Activated T-helper 1 cell treated with anti-CD3 and anti-CD28 coated beads, Interleukin-12 subunit alpha, Interleukin-12 subunit beta, Interleukin-2, Interleukin-4 antibody, amounts not matched to agents 30 ng/mL and 10 ng/mL and 1 ng/mL, durations not matched to agents 14 hours and 24 hours and 36 hours (primary cell): Measurements from ENCODE around the gene IRF9. TPM values are rescaled to one million over a fixed set of nuclear protein-coding genes. Genes with fewer than 3 reads are reported as not detected.
A peak's percentile ranks its signal among the peaks of the same experiment; 100 is the strongest.

Experiments used
- DNase-seq: peaks from one replicate; pipeline ENCODE4 v3.0.0; 2021; ENCODE audit warnings: low spot score
- H3K27ac Mint-ChIP-seq: one replicate; pipeline ENCODE4 v1.8.0; 2021; ENCODE audit warnings: mild to moderate bottlenecking, mixed read lengths
- H3K27me3 Mint-ChIP-seq: one replicate; pipeline ENCODE4 v1.8.0; 2022; ENCODE audit warnings: mild to moderate bottlenecking, moderate library complexity, mixed read lengths; ENCODE audit not compliant: insufficient read depth
- H3K36me3 Mint-ChIP-seq: one replicate; pipeline ENCODE4 v1.8.0; 2021; ENCODE audit warnings: low read depth, mixed read lengths
- H3K4me1 Mint-ChIP-seq: one replicate; pipeline ENCODE4 v1.8.0; 2021; ENCODE audit warnings: low read depth, mixed read lengths
- H3K4me3 Mint-ChIP-seq: one replicate; pipeline ENCODE4 v1.8.0; 2021; ENCODE audit warnings: mild to moderate bottlenecking, moderate library complexity, mixed read lengths
- H3K9me3 Mint-ChIP-seq: one replicate; pipeline ENCODE4 v1.8.0; 2021; ENCODE audit warnings: mixed read lengths
- intact Hi-C: fragments of 100-400 bp; cut with micrococcal nuclease; formaldehyde crosslinking; loops from one replicate; pipeline ENCODE4 v1.15.1; 2024
- total RNA-seq: library from RNA; stranded (reverse); gene quantifications from 2 replicates; pipeline ENCODE4 v1.2.3, GENCODE V29; 2022

The IRF9 gene
- total RNA-seq, 1 donor from 2014 or later: 152 TPM

DNA sequence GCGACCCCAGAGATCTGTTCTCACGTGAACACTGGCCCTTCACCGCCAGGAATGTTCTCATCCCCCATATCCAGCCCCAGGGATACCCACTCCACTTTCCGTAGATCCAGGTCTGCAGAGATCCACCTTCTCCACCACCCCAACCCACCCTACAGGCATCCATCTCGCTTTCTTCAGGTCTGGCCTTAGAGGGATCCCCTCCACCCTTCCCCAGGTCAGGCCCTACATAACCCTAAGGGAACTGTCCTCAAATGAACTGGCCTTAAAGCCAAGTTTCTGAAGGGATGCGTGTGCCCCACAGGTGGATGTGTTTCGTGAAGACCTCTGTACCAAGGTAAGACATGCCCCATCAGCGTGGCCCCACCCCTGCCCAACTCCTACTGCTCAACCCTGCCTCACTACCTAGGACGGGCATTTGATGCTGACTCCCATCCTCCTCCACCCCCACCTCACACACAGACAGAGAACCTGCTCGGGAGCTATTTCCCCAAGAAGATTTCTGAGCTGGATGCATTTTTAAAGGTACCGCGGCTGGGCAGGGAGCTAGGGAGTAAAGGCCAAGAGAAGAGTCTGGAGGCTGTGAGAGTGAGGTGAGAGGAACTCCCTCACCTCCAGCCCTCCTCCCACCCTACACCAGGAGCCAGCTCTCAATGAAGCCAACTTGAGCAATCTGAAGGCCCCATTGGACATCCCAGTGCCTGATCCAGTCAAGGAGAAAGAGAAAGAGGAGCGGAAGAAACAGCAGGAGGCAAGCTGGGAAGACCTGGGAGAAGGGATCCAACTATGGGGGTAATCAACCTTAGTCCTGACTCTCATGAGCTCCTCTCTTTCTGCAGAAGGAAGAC is 24.2 kb upstream of the IRF9 start:
- DNase-seq: no peak
- H3K9me3 Mint-ChIP-seq: no peaks in the 10 kb centered on the region
- peak overlapping the region; percentile 90 for H3K27ac Mint-ChIP-seq
- peaks cover 65% of the 10 kb centered on the region for H3K4me1 Mint-ChIP-seq
- intact Hi-C loops: loop anchor here (1.0 kb wide), 4 partner anchors 9 to 42 kb away; partner anchors contain the start of genes IRF9 and PSME2
- no peaks in the 10 kb centered on the region for H3K27me3 Mint-ChIP-seq
- H3K4me3 Mint-ChIP-seq: peak overlapping the region; percentile 92
- H3K36me3 Mint-ChIP-seq: peaks cover 29% of the 10 kb centered on the region

DNA sequence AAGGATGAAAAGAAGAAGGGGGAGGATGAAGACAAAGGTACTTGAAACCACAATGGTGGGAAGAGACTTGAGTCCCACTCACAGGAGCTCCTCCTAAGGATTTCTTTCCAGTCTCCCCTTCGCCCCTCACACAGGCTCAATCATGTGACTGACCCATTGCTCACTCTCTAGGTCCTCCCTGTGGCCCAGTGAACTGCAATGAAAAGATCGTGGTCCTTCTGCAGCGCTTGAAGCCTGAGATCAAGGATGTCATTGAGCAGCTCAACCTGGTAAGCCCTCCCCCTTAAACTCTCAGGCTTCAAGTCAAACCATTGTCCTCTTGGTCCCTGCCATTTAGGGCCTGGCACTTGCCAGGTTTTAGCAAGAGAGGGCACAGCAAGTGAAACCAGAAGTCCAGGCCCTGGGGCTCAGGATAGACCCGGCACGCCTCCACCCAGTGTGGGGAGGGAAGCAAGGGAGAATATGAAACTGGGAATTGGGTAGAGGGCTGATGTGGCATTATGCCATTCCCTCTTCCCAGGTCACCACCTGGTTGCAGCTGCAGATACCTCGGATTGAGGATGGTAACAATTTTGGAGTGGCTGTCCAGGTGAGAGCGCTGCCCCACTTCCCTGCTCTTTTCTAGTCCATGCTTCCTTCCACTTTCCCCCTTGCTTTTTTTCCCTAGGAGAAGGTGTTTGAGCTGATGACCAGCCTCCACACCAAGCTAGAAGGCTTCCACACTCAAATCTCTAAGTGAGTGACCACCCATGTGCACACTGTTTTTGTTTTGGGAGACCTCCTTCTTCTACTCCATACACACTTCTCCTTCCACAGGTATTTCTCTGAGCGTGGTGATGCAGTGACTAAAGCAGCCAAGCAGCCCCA is 23.3 kb upstream of the IRF9 start:
- Mint-ChIP-seq H3K36me3 (peaks cover 30% of the 10 kb centered on the region), H3K9me3 (no peaks in the 10 kb centered on the region), H3K27me3 (no peaks in the 10 kb centered on the region), H3K4me3 (peak overlapping the region; percentile 98), H3K27ac (peak overlapping the region; percentile 57), H3K4me1 (peaks cover 61% of the 10 kb centered on the region)
- DNase-seq: no peak
- intact Hi-C loops: no loop called here

DNA sequence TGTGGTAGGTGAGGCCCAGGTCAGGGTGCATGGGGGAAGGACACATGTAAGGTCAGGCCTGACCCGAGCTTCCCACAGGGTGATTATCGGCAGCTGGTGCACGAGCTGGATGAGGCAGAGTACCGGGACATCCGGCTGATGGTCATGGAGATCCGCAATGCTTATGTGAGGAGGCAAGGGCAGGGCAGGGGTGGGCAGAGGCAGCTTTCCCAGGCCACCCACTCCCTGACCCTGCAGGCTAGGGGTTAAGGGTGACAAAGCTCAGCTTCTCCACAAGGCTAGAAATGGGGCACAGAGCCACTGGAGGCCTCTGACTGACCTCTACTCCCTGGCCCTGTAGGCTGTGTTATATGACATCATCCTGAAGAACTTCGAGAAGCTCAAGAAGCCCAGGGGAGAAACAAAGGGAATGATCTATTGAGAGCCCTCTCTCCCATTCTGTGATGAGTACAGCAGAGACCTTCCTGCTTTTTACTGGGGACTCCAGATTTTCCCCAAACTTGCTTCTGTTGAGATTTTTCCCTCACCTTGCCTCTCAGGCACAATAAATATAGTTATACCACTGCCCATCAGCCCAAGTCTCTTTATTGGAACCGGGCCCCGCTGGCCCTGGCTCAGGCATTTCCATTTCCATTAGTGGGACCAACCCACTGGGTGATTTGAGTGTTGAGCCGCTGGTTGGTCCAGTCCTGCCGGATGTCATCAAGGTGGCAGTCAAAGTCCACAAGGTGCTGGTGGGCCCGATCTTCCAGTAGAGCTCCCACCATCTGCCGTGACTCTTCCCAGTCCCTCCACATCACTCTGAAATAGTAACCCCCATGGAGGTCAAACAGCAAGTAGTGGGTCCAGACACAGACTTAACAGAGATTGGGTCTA is 22.4 kb upstream of the IRF9 start:
- Mint-ChIP-seq H3K4me1 (peaks cover 65% of the 10 kb centered on the region), H3K36me3 (peaks cover 39% of the 10 kb centered on the region), H3K27ac (peak overlapping the region; percentile 70), H3K4me3 (peak overlapping the region; percentile 98), H3K27me3 (no peaks in the 10 kb centered on the region), H3K9me3 (no peaks in the 10 kb centered on the region)
- no peak for DNase-seq
- intact Hi-C loops: no loop called here

DNA sequence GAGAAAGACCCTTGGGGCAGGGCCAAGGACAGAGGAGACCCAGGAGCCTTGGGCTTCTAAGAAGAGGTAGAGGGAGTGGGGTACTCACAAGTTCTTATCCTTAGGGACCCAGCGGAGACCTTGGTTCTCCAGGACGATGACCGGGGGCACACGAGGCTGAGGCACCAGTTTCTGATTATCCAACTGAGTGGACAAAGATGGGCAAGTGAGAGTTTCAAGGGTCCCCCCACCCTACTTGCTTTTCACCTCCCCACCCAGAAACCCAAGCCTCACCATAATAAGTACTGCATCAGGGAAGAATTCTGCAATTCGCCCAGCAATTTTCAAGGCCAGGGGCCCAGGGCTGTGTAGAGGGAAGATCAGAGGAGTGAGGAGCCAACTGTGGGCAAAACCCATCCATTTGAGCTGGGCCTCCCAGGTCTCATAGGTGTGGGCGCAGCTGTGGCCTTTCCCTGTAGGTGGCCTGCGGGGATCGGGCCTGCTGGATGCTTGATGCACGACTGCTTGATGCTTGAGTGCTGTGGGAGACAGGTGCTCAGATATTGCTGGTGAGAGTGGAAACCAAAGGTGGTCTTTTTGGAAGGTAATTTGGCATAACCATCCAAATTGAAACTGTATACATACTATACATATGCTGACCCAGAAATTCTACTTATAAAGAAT is 21.7 kb upstream of the IRF9 start:
- DNase-seq: no peak
- intact Hi-C loops: no loop called here
- Mint-ChIP-seq H3K27ac (peak overlapping the region; percentile 70), H3K27me3 (no peaks in the 10 kb centered on the region), H3K36me3 (peaks cover 44% of the 10 kb centered on the region), H3K4me3 (peak overlapping the region; percentile 98), H3K9me3 (no peaks in the 10 kb centered on the region), H3K4me1 (peaks cover 72% of the 10 kb centered on the region)

DNA sequence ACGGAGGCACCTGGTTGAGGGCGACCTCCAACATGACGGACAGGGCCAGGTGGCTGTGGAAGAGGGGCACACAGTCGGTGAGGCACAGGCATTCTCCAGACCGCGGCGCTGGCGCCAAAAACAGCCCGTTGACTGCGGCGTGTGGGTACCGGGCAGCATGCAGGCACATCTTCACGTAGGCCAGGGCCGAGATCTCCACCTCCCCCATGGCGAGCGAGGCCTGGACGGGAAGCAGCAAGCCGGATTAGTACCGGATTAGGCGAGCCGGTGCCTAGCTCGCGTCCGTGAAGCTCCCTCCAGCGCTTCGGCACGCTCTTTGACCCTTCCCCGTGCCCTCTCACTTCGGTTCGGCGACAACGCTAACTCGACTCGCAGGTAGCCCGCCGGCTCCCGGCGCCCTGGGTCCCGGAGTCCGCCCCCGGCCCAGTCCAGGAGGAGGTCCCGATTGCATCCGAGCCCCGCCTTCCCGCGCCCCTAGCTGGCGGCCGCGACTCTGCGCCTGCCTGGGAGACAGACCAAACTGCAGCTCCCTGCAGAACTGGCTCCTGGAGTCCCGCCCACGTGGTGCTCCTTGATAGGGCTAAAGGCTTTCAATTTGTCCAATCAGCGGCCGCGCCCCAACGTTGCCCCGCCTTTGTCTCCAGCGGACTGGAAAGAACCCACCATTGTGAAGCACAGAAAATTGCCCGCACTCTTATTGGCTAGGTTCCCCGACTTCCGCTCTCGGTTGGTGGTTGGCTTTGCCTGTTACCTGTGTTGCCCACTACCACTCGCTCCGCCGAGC is 19.8 kb upstream of the IRF9 start, which contains the start of gene EMC9:
TSS of gene EMC9 (minus strand) at position 495 of the 784 bp plus-strand sequence. CDS start at position 208, 287 bp downstream.
- H3K9me3 Mint-ChIP-seq: no peaks in the 10 kb centered on the region
- peak; percentile 100 for DNase-seq
- H3K36me3 Mint-ChIP-seq: peaks cover 59% of the 10 kb centered on the region
- peak within 1 kb of the TSS; percentile 92 for H3K27ac Mint-ChIP-seq
- H3K4me3 Mint-ChIP-seq: peak within 1 kb of the TSS; percentile 98
- intact Hi-C loops: loop anchor here (1.0 to 10.0 kb wide), 5 partner anchors 20 to 816 kb away; partner anchors contain the start of genes CHMP4A, DCAF11, DHRS1 and IRF9
- peaks cover 80% of the 10 kb centered on the region for H3K4me1 Mint-ChIP-seq
- no peaks in the 10 kb centered on the region for H3K27me3 Mint-ChIP-seq

DNA sequence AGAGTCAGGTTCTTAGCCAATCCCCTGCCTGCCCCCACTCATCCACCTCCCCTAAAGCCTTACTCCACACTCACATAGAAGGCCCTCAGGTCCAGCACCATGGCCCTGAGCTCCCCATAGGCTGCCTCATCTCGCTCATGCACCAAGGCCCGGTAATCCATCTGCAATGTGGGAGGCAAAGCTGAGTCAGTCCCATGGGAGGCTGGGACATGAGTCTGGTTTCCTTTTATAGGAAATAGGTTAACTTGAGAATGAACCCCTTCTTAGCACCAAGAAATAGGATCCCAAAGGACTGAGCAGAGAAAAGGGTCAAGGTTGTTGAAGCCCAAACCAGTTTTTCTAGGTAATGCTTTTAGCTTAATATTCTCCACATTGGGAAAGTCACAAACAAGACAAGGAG is 17.6 kb upstream of the IRF9 start:
- no peaks in the 10 kb centered on the region for H3K27me3 Mint-ChIP-seq
- no peak for DNase-seq
- peaks cover 68% of the 10 kb centered on the region for H3K4me1 Mint-ChIP-seq
- H3K36me3 Mint-ChIP-seq: peaks cover 50% of the 10 kb centered on the region
- peak overlapping the region; percentile 34 for H3K4me3 Mint-ChIP-seq
- peak overlapping the region; percentile 11 for H3K27ac Mint-ChIP-seq
- intact Hi-C loops: loop anchor here (10.0 kb wide), 1 partner anchor 819 kb away; the partner anchor contains the start of gene PABPN1
- no peaks in the 10 kb centered on the region for H3K9me3 Mint-ChIP-seq

DNA sequence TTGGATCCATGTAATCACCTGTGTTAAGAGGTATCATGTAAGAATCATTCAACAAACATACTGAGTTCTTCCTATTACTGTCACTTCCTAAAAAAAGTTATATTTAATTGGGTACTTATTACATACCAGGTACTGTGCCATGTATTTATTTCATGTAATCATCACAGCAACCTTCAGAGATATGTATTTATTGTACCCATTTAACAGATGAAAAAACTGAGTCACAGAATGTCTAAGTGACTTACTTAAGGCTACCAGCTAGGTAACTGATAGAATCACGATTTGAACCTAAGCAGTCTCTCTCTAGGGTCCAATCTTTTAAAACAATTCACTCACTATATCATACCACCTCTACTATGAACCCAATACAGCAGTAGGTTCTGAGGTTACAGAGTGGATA is 16.6 kb upstream of the IRF9 start:
- Mint-ChIP-seq H3K27ac (peak overlapping the region; percentile 49), H3K4me3 (peak overlapping the region; percentile 94), H3K4me1 (peaks cover 67% of the 10 kb centered on the region), H3K27me3 (no peaks in the 10 kb centered on the region), H3K9me3 (no peaks in the 10 kb centered on the region), H3K36me3 (peaks cover 46% of the 10 kb centered on the region)
- intact Hi-C loops: loop anchor here (10.0 kb wide), 1 partner anchor 820 kb away; the partner anchor contains the start of gene PABPN1
- no peak for DNase-seq

DNA sequence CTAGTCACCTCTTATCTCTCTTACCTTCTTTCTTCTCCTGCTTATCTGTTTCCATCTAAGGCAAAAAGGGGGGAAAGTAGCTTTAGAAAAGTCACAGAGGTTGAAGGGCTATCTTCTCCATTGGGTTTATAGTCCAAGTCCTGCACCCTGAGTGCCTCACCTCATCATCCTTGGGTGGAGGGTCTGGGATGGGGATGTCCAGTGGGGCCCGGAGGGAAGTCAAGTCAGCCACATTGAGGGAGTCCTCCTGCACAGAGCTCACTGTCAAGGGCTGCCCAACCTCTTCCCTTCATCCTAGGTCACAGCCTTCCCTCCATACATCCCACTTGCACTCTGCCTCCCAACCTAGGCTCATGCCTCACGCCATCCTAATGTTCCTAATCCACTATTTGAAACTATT is 15.8 kb upstream of the IRF9 start:
- peaks cover 46% of the 10 kb centered on the region for H3K36me3 Mint-ChIP-seq
- H3K27me3 Mint-ChIP-seq: no peaks in the 10 kb centered on the region
- no peak for DNase-seq
- no peaks in the 10 kb centered on the region for H3K9me3 Mint-ChIP-seq
- H3K4me3 Mint-ChIP-seq: peak overlapping the region; percentile 94
- peak overlapping the region; percentile 98 for H3K27ac Mint-ChIP-seq
- intact Hi-C loops: loop anchor here (5.0 to 10.0 kb wide), 2 partner anchors 678 to 820 kb away; partner anchors contain the start of genes NGDN and PABPN1
- peaks cover 67% of the 10 kb centered on the region for H3K4me1 Mint-ChIP-seq

DNA sequence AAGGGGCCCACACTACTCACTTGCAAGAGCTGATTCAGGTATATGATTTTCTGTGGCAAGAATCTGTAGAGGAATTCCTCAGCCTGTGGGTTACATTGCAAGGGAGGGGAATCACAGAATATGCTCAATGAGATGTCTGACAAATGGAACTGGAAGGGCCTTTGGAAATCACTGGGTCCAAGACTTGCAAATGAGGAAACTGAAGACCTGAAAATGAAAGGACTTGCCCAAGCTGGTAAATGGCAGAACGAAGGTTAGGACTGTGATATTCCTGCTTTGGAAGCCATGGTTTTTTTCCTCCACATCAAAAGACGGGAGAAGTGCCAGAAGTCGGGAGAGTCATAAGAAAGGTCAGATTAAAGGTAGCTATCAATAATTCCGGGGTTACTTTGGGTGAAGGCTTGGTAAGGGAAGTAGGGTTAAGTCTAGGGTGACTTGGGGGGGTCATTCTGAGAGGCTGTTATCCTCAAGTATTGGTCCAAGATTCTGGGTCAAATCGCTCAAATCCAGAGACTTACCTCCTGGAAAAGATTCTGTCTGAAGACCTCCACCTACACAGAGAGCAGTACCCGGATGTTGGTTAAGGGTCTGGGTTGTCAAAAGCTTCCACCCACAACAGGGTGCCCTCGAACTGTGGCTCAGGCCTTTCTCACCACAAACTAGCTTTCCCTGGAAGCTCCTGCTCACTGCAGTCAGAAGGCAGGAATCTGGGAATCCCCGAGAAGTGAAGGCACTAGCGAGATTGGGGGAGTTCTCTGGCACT is 15.2 kb upstream of the IRF9 start:
- Mint-ChIP-seq H3K4me1 (peaks cover 68% of the 10 kb centered on the region), H3K4me3 (peak overlapping the region; percentile 94), H3K27ac (peak overlapping the region; percentile 98), H3K36me3 (peaks cover 52% of the 10 kb centered on the region), H3K27me3 (no peaks in the 10 kb centered on the region), H3K9me3 (no peaks in the 10 kb centered on the region)
- intact Hi-C loops: loop anchor here (1.0 to 10.0 kb wide), 6 partner anchors 10 to 821 kb away; partner anchors contain the start of genes CARMIL3, NGDN, PABPN1 and PCK2
- no peak for DNase-seq

DNA sequence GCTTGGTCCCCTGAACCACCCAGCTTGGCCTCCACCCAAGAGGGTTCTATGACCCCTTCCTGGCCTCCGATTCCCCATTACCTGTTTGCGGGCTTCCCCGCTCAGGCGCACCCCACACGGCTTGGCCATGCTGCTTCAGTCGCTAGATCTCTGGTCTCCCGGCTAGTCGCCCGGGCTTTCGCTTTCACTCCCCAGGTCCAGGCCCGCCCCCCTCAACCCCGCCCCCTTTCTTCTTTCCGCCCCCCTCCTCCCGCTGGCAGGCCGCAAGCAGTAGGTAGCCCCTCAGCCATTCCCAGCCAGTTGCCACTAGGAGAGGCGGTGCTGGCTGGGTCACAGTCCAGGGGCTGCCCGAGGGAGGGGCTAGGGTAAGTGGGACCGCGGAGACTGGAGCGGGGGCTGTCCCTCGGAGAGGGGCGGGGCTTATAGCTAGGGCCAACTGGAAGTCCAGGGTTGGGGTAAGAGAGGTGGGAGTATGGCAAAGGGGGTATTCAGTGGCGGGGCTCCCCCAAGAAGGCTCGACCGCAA is 14.6 kb upstream of the IRF9 start, which contains the start of gene PSME2:
TSS of gene PSME2 (minus strand) at position 158 of the 525 bp plus-strand sequence. CDS start at position 129, 29 bp downstream.
- H3K4me3 Mint-ChIP-seq: peak within 1 kb of the TSS; percentile 94
- intact Hi-C loops: loop anchor here (1.0 to 10.0 kb wide), 6 partner anchors 10 to 822 kb away; partner anchors contain the start of genes CARMIL3, NGDN, PABPN1 and PCK2
- peak within 1 kb of the TSS; percentile 98 for H3K27ac Mint-ChIP-seq
- H3K27me3 Mint-ChIP-seq: no peaks in the 10 kb centered on the region
- peak; percentile 90 for DNase-seq
- H3K4me1 Mint-ChIP-seq: peaks cover 68% of the 10 kb centered on the region
- peaks cover 59% of the 10 kb centered on the region for H3K36me3 Mint-ChIP-seq
- no peaks in the 10 kb centered on the region for H3K9me3 Mint-ChIP-seq
